ENCODE measurements around the gene FRK.
"Not testable (repeated sequence)": the region's sequence is repeated elsewhere in the genome, so short reads cannot be mapped to it uniquely, and the experiment has no call there.

- not testable (repeated sequence) for TF ChIP-seq CTCF (optimal IDR thresholded peaks at IDR 0.05 in 1 of 3, IDR thresholded peaks at IDR 0.05 in 1 of 3, conservative IDR thresholded peaks at IDR 0.05 in 1 of 3; ENCODE audit: extremely low read depth in 1 of 3, insufficient read depth in 2 of 3, low read length in 3 of 3); EZH2 (IDR thresholded peaks at IDR 0.05; ENCODE audit: low read length)
These were observed 14.4 kb downstream of the FRK start for GRCh38 chr6:116046272-116046671.

Measured in keratinocyte (primary cell).